HEK293T (cell line): ENCODE data around the gene ATRIP.

Experiments used
- BHLHE40 ChIP-seq: fragments of 450-650 bp; IDR thresholded peaks from 2 replicates; pipeline ENCODE4 v1.6.1; 2016; ENCODE audit warnings: mild to moderate bottlenecking, moderate library complexity, borderline replicate concordance
- CTBP1 ChIP-seq: fragments of 450-650 bp; IDR thresholded peaks from 2 replicates; pipeline ENCODE4 v1.6.1; 2016; ENCODE audit warnings: borderline replicate concordance
- ELF4 ChIP-seq: fragments of 450-650 bp; IDR thresholded peaks from 2 replicates; pipeline ENCODE4 v1.6.1; 2017; ENCODE audit warnings: antibody characterized with exemption
- FOXK2 ChIP-seq: fragments of 450-650 bp; IDR thresholded peaks from 2 replicates; pipeline ENCODE4 v1.6.1; 2016; ENCODE audit warnings: mild to moderate bottlenecking
- FOXM1 ChIP-seq: fragments of 450-650 bp; IDR thresholded peaks from 2 replicates; pipeline ENCODE4 v1.6.1; 2017; ENCODE audit warnings: mild to moderate bottlenecking, borderline replicate concordance
- NFRKB ChIP-seq: fragments of 450-650 bp; IDR thresholded peaks from 2 replicates; pipeline ENCODE4 v1.6.1; 2016; ENCODE audit warnings: mild to moderate bottlenecking, moderate library complexity
- SUZ12 ChIP-seq: fragments of 450-650 bp; IDR thresholded peaks from 2 replicates; pipeline ENCODE4 v1.6.1; 2016; ENCODE audit warnings: mild to moderate bottlenecking

DNA sequence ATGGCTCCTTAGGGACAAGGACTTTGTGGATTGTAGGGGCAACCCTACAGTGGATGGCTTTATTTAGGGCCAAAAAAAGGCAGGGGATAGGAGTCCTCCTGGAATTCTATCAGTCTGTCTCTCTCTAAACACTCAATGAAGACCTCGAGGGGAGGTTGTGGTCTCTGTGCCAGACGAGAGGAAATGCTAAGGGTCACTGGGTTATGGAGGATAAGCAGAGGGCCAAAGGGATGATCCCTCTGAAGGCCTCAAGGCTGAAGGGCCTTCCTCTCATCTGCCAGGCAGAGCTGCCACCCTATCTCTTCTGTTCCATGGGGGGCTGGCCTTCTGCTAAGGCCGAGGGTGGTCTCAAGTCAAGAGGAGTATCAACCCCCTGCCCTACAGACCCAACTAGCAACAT, 43.6 kb upstream of the ATRIP start:
- TF ChIP-seq FOXM1 (no peak), FOXK2 (no peak), BHLHE40 (no peak), CTBP1 (no peak), SUZ12 (no peak), NFRKB (no peak), ELF4 (no peak)
